ENCODE results near the gene PM20D1. TPM values are rescaled to one million over a fixed set of nuclear protein-coding genes. Genes with fewer than 3 reads are reported as not detected.
"Not testable (repeated sequence)": the region's sequence is repeated elsewhere in the genome, so short reads cannot be mapped to it uniquely, and the experiment has no call there.

Gene PM20D1
- total and polyA plus RNA-seq, 8 donors = 0.13 to 0.79 (median 0.43) TPM

DNA sequence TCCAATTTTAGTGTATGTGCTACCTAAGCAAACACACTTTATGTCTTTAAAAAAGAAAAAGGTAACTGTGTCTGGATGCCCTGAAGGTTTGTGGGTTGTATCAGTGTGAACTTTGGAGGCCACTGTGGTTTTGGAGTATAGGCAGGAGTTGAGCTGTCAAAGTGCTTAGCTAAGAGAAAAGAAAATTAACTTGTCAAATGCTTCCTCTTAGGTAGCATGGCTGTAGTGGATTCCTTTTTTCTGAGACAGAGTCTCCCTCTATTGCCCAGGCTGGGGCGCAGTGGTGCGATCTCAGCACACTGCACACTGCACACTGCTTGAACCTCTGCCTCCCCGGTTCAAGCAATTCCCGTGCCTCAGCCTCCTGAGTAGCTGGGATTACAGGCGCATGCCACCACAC, 25.8 kb downstream of the PM20D1 start:
- peaks cover 0 to 6% of the 10 kb centered on the region in 2 donors for H3K27me3 ChIP-seq
- no peaks in the 10 kb centered on the region for H3K4me1 ChIP-seq
- no peak for TF ChIP-seq CTCF (IDR thresholded peaks at IDR 0.05)
- intact Hi-C loops (cut with DNase I) = no loop called here
- H3K4me3 ChIP-seq = no peak overlapping the region
- no peaks in the 10 kb centered on the region for H3K36me3 ChIP-seq
- H3K9me3 ChIP-seq = no peaks in the 10 kb centered on the region
- ATAC-seq (no peak), DNase-seq (no peak)
- H3K27ac ChIP-seq = no peak overlapping the region

DNA sequence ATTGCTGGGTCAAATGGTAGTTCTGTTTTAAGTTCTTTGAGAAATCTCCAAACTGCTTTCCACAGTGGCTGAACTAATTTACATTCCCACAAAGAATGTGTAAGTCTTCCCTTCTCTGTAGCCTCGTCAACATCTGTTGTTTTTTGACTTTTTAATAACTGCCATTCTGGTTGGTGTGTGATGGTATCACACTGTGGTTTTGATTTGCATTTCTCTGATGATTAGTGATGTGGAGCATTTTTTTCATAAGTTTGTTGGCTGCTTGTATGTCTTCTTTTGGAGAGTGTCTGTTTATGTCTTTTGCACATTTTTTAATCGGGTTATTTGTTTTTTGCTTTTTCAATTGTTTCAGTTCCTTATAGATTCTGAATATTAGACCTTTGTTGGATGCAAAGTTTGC, 26.7 kb downstream of the PM20D1 start:
- H3K4me3 ChIP-seq; ATAC-seq; H3K27me3 ChIP-seq; DNase-seq; H3K9me3 ChIP-seq; H3K36me3 ChIP-seq; intact Hi-C loops (cut with DNase I); H3K27ac ChIP-seq; H3K4me1 ChIP-seq: not testable (repeated sequence)

DNA sequence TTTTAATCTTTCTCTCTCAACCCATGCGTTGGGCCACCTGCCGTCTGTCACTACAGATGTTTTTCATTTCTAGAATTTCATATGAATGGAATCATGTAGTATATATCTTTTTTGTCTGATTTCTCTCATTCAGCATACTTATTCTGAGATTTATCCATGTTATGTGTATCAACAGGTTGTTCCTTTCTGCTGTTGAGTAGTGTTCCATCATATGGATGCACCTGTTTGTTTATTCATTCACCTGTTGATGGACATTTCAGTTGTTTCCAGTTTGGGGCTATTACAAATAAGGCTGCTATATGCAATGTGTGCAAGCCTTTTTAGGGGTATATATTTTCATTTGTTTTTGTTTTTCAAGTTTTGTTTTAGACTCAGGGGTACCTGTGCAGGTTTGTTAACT, 27.5 kb downstream of the PM20D1 start:
- Histone ChIP-seq H3K36me3 (no peaks in the 10 kb centered on the region), H3K4me1 (no peaks in the 10 kb centered on the region), H3K27ac (no peak overlapping the region), H3K27me3 (peaks cover 0 to 2% of the 10 kb centered on the region in 2 donors), H3K4me3 (no peak overlapping the region), H3K9me3 (no peaks in the 10 kb centered on the region)
- intact Hi-C loops (cut with DNase I) = no loop called here
- ATAC-seq (no peak), DNase-seq (no peak)
- no peak for TF ChIP-seq CTCF (IDR thresholded peaks at IDR 0.05)

DNA sequence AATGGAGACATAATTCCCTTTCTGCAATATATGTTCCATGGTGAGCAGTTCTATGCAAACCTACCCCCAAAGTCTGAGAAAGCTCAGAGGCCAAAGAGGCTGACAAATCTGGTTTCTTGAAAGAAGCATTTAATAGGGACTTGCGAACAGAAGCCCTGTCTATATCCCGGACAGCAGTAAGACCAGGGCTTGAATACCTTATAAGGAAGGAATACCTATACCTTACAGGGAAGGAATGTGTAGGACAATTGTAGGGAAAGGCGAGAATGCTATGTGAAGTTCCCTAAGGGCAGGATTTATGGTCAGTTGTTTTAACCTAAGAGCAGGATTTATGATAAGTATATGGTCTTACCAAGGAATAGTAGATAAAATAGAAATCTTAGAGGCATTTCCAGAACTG, 31.9 kb downstream of the PM20D1 start:
- H3K9me3 ChIP-seq = no peaks in the 10 kb centered on the region
- no peaks in the 10 kb centered on the region for H3K36me3 ChIP-seq
- DNase-seq (no peak), ATAC-seq (no peak)
- no peak for TF ChIP-seq CTCF (IDR thresholded peaks at IDR 0.05)
- no peak overlapping the region for H3K4me3 ChIP-seq
- H3K27ac ChIP-seq = no peak overlapping the region
- peaks cover 0 to 16% of the 10 kb centered on the region in 2 donors for H3K27me3 ChIP-seq
- intact Hi-C loops (cut with DNase I) = no loop called here
- H3K4me1 ChIP-seq = peaks cover 5 to 8% of the 10 kb centered on the region in 2 donors

- Histone ChIP-seq H3K27me3 (peaks cover 0 to 23% of the 10 kb centered on the region in 2 donors), H3K36me3 (no peaks in the 10 kb centered on the region), H3K4me1 (peaks cover 5 to 11% of the 10 kb centered on the region in 2 donors), H3K9me3 (no peaks in the 10 kb centered on the region), H3K27ac (no peak overlapping the region), H3K4me3 (no peak overlapping the region)
- DNase-seq (peak in 1 of 4 donors; percentile 12), ATAC-seq (no peak)
- intact Hi-C loops (cut with DNase I) = no loop called here
- no peak for TF ChIP-seq CTCF (IDR thresholded peaks at IDR 0.05)
Measured at GRCh38 chr1:205817364-205817763, 32.6 kb downstream of the PM20D1 start.

- peaks cover 22 to 42% of the 10 kb centered on the region in 2 donors for H3K4me1 ChIP-seq
- peak overlapping the region; percentile 84 to 85 for H3K27ac ChIP-seq
- peak overlapping the region; percentile 77 to 92 for H3K4me3 ChIP-seq
- intact Hi-C loops (cut with DNase I) = no loop called here
- ATAC-seq = peak; percentile 32
- H3K27me3 ChIP-seq = peaks cover 0 to 27% of the 10 kb centered on the region in 2 donors
- H3K9me3 ChIP-seq = no peaks in the 10 kb centered on the region
- no peak for TF ChIP-seq CTCF (IDR thresholded peaks at IDR 0.05)
- no peak for DNase-seq
- no peaks in the 10 kb centered on the region for H3K36me3 ChIP-seq
Measured at GRCh38 chr1:205813755-205814058, 36.2 kb downstream of the PM20D1 start.

Data from left lung (tissue), 10 donors.